Astrocyte of the cerebellum (primary cell): ENCODE data around the gene IQCF6.

Source experiments
- DNase-seq: peaks from one replicate; pipeline ENCODE4 v3.0.0-alpha.2; 2011; ENCODE audit warnings: low read depth
- H3K4me3 ChIP-seq: 2 replicates; pipeline ENCODE4 v1.5.1; 2011; ENCODE audit warnings: mild to moderate bottlenecking, low read depth, low read length, moderate library complexity
- in situ Hi-C: cut with HindIII; loops from 2 replicates; pipeline ENCODE4 v1.10.0; 2017; ENCODE audit warnings: low sequenced_read_pairs
- TF ChIP-seq, protein P1 (sequence below): IDR thresholded peaks from 2 replicates; pipeline ENCODE4 v1.5.1; 2012; ENCODE audit warnings: low read length, low read depth, moderate library complexity, mild to moderate bottlenecking; ENCODE audit errors: missing control alignments

Gene IQCF6

DNA sequence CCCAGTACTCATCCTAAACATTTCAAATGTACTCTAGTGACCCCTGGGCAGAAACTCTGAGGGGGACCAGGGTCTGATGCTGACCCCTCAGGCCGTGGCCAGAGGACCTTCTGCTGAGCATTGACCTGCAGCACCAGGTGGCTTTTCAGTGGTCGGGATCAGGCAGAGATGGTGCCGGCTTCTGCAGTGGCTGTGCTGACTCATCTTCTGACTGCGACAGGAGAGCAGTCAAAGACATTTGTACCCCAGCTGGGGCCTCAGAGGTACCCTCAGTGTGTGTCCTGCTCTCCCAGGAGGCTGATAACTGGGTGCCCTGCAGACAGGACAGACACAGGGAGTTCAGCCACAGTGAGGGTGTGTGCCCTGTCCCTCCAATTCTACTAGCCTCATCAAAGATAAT lies 36.6 kb upstream of the IQCF6 start:
- in situ Hi-C loops: no loop called here
- H3K4me3 ChIP-seq: no peak overlapping the region
- TF ChIP-seq, protein P1, sequence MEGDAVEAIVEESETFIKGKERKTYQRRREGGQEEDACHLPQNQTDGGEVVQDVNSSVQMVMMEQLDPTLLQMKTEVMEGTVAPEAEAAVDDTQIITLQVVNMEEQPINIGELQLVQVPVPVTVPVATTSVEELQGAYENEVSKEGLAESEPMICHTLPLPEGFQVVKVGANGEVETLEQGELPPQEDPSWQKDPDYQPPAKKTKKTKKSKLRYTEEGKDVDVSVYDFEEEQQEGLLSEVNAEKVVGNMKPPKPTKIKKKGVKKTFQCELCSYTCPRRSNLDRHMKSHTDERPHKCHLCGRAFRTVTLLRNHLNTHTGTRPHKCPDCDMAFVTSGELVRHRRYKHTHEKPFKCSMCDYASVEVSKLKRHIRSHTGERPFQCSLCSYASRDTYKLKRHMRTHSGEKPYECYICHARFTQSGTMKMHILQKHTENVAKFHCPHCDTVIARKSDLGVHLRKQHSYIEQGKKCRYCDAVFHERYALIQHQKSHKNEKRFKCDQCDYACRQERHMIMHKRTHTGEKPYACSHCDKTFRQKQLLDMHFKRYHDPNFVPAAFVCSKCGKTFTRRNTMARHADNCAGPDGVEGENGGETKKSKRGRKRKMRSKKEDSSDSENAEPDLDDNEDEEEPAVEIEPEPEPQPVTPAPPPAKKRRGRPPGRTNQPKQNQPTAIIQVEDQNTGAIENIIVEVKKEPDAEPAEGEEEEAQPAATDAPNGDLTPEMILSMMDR: no peak

DNA sequence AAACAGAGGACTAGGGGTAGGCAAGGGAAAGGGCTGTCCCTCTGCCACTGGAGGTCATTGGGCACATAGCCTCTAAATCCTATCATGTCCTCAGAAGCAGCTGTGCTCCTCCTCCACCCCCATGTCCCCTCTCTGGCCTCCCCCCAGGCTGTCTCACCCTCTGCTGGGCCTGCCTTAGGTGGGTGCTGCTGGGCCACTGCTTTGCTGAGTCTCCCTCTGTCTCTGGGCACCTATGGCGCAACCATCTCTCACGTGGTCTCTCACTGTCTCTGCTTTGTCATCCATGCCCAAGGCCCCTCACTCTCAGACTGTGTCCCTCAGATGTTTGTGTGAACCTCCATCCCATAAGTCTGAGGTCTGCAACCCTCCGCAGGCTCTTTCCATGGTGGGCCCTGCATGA lies 35.0 kb upstream of the IQCF6 start:
- in situ Hi-C loops: no loop called here
- TF ChIP-seq, protein P1: no peak
- no peak for DNase-seq
- H3K4me3 ChIP-seq: no peak overlapping the region

More for the DNA sequence above, 36.6 kb upstream of the IQCF6 start:
- DNase-seq: no peak

DNA sequence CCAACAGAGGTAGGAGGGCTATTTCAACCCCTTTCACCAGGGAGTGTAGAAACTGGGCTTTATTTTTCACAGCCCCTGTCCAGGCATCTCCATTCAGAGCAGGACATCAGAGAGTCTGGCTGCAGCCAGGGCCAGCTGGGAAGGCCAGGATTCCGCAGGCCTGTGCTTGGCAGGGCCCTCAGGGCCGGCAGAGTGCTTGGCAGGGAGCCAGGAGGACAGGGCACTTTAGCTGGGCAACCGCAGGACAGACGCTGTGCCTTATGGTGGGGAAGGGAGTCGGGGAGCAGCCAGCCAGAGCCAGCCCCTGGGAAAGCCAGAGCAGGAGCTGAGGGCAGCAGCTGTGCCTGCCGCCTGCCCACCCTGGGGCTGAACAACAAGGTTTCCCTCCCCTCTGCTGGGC lies 34.5 kb upstream of the IQCF6 start:
- in situ Hi-C loops: no loop called here
- DNase-seq: no peak
- no peak overlapping the region for H3K4me3 ChIP-seq
- TF ChIP-seq, protein P1: no peak

DNA sequence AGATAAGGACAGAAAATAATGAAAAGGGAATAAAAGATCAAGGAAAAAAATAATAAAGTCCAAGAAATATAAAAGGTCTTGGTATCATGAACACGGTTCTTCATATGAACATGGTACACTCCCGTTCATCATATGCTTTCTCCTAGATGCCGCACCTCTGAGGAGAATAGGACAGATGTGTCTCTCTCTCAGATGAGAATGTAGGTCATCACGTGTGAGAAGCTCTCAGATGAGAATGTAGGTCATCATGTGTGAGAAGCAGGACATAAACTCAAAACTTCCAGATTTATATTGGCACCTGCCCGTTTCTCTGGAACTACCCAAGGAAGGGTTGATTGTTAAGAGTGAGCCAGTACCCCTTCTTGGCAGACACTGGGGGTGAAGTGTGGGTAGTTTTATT lies 29.9 kb upstream of the IQCF6 start:
- TF ChIP-seq, protein P1: no peak
- DNase-seq: no peak
- in situ Hi-C loops: no loop called here
- H3K4me3 ChIP-seq: no peak overlapping the region

DNA sequence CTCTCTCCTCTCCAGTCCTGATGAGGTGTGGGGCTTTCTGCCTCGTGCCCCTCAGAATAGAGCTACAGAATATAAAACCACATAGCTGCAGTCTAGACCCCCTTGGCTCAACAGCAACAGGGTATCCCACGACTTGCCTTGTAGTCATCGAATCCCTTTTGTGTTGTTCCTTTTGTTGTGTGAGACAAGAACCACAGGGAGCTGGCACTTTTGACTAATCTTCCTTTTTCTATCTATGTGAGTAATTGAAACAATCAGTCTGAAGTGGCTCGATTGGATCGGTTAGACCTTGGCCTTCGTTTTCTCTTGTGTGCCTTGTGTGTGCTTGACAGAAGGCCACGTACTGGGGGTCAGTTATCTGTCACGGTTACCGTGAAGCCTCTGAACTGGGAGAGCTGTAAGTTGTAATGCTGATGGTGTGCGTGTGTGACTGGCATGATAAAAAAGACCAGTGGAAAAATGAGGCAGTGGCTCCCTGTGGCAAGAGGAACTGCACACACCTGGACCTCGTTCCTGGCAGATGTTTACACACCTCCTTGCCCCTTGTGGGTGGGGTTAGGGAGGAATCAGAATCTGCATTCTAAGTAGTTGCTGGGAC lies 23.2 kb upstream of the IQCF6 start:
- in situ Hi-C loops: no loop called here
- no peak for DNase-seq

DNA sequence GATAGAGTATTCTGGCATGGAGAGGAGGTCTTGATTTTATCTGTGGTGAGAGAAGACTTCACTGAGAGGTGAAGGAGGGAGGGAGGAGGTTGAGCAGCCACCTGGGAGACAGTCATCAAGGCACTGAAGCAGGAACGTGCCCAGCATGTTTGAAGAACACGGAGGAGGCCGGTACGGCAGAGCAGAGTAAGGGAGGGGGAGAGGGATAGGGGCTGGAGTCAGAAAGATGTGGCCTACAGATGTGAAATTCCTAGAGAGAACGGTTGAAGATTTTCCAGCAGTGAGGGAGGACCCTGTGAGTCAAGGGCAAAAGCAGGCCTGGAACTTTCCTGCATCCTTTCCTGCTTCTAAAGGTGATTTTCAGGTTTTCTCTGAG lies 21.7 kb upstream of the IQCF6 start:
- DNase-seq: no peak
- TF ChIP-seq, protein P1: no peak
- no peak overlapping the region for H3K4me3 ChIP-seq
- in situ Hi-C loops: no loop called here

More for the DNA sequence above, 23.2 kb upstream of the IQCF6 start:
- no peak overlapping the region for H3K4me3 ChIP-seq
- TF ChIP-seq, protein P1: no peak
